Panc1 (cell line): Measurements from ENCODE around the gene DLGAP4. TPM values are rescaled to one million over a fixed set of nuclear protein-coding genes. Genes with fewer than 3 reads are reported as not detected.
A peak's percentile ranks its signal among the peaks of the same experiment; 100 is the strongest.

ENCODE experiments used
- ATAC-seq: fragments of 200-7000 bp; cut with Tn5 transposase; 2 replicates; pipeline ENCODE4 v1.9.1; 2020; ENCODE audit warnings: mild to moderate bottlenecking, moderate library complexity
- BruUV-seq: library from RNA; stranded (reverse); fragments of 400-500 nt; replicated peaks from 2 replicates; lab custom pipeline; 2021; lab: Mats Ljungman, UMichigan
- CTCF ChIA-PET: fragments of 300-600 bp; sonication (Branson Sonifier 250); formaldehyde crosslinking; loops from one replicate; lab custom pipeline; 2022; ENCODE audit warnings: antibody characterized with exemption; lab: Charles Lee
- POLR2A ChIA-PET: fragments of 300-600 bp; sonication (Branson Sonifier 250); formaldehyde crosslinking; loops from one replicate; lab custom pipeline; 2022; ENCODE audit warnings: antibody characterized with exemption; lab: Charles Lee
- DNase-seq: peaks from one replicate; pipeline ENCODE4 v3.0.0-alpha.2; 2010; ENCODE audit warnings: low read depth, low spot score
- H3K27ac ChIP-seq: 2 replicates; pipeline ENCODE4 v1.5.1; 2011; ENCODE audit warnings: mild to moderate bottlenecking, low read length, inconsistent platforms
- H3K27me3 ChIP-seq: fragments of 200-500 bp; sonication (Bioruptor generic); 2 replicates; pipeline ENCODE4 v1.6.0; 2014; ENCODE audit warnings: low read length, inconsistent platforms; ENCODE audit not compliant: control insufficient read depth, insufficient read depth
- H3K36me3 ChIP-seq: fragments of 200-500 bp; sonication (Bioruptor generic); 2 replicates; pipeline ENCODE4 v1.5.1; 2014; ENCODE audit warnings: inconsistent platforms, mild to moderate bottlenecking, low read length, moderate library complexity; ENCODE audit not compliant: control insufficient read depth, insufficient read depth
- H3K4me1 ChIP-seq: 2 replicates; pipeline ENCODE4 v1.5.1; 2011; ENCODE audit warnings: inconsistent platforms, mild to moderate bottlenecking, low read length, moderate library complexity; ENCODE audit not compliant: control insufficient read depth, insufficient read depth
- H3K4me3 ChIP-seq, 2 experiments: 2 replicates each; pipeline ENCODE4 v1.5.1; 2011 to 2012; ENCODE audit warnings: low read depth in 2 of 2, low read length in 2 of 2, mild to moderate bottlenecking in 2 of 2, inconsistent platforms in 1 of 2, moderate library complexity in 1 of 2
- H3K9me3 ChIP-seq: fragments of 200-500 bp; sonication (Bioruptor generic); 2 replicates; pipeline ENCODE4 v1.5.1; 2014; ENCODE audit warnings: low read depth, mild to moderate bottlenecking, inconsistent platforms, low read length, moderate library complexity; ENCODE audit not compliant: control insufficient read depth, insufficient read depth
- POLR2AphosphoS5 ChIP-seq: IDR thresholded peaks from 2 replicates; pipeline ENCODE4 v1.6.1; 2012; ENCODE audit warnings: mild to moderate bottlenecking, low read depth, low read length, moderate library complexity
- SIN3A ChIP-seq: IDR thresholded peaks from 2 replicates; pipeline ENCODE4 v1.6.1; 2012; ENCODE audit warnings: low read depth, mild to moderate bottlenecking, low read length, moderate library complexity, borderline replicate concordance; ENCODE audit not compliant: insufficient read depth
- TCF7L2 ChIP-seq: IDR thresholded peaks from 2 replicates; pipeline ENCODE4 v1.6.1; 2011; ENCODE audit warnings: mild to moderate bottlenecking, low read depth, low read length, inconsistent platforms
- in situ Hi-C: cut with HindIII; loops from 2 replicates; pipeline ENCODE4 v1.10.0; 2016; ENCODE audit warnings: low sequenced_read_pairs, low pct_unique_long_range_greater_than_20kb
- intact Hi-C: fragments of 100-400 bp; cut with micrococcal nuclease; formaldehyde crosslinking; loops from one replicate; pipeline ENCODE4 v1.10.0; 2022; ENCODE audit not compliant: unreplicated experiment
- total RNA-seq: library from RNA; stranded (reverse); gene quantifications from one replicate; pipeline ENCODE4 v1.2.1, GENCODE V29; 2021; ENCODE audit not compliant: unreplicated experiment
- TF ChIP-seq, protein P1 (sequence below), 2 experiments: IDR thresholded peaks; 2 replicates each; pipeline ENCODE4 v1.6.1; 2011 to 2012; ENCODE audit warnings: low read depth in 2 of 2, control low read depth in 1 of 2, low read length in 1 of 2, mild to moderate bottlenecking in 1 of 2, moderate library complexity in 1 of 2; ENCODE audit not compliant: insufficient read depth in 1 of 2
- TF ChIP-seq, protein P2 (sequence below): fragments of 450-650 bp; IDR thresholded peaks from 2 replicates; pipeline ENCODE4 v1.5.1; 2017; ENCODE audit warnings: mild to moderate bottlenecking

The DLGAP4 gene
- total RNA-seq, 1 experiment from 2014 or later: 52.5 TPM

DNA sequence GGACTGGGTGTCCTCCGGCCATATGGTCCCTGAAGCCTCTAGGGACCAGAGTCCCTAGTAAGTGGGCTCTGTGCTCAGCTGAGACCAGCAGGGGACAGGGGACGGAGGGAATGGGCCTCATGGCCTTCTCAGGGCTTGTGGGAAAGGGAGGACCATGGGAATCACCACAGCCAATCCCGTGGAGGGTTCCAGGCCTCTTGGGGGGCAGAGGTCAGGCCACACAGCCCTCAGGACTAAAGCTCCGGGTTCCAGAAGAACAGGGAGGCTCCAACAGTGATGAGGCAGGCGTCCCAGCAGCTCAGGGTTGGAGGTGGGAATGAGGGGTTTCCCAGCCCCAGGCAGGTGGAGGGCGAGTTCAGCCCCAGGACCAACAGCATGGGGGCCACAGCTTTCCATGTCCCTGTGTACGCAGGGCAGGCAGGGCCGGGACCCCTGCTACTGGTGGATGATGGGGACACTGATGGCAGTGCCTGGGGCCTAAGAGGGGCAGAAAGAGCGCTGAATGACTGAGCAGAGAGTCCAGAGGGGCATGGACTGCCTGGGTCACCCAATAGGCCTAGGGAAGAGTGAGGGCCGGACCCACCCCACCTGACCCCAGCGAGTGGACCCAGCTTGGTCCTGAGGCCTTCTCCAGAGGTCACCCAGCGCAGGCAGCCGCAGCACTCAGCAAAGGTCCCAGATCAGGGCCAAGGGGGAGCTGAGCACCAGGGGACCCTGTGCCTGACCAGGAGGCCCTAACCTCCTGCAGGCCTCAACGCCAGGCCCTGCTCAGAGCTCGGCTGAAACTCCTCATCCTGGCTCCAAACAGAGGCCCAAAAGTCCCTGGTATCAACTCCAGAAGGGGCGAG, 244.0 kb downstream of the DLGAP4 start:
- Histone ChIP-seq H3K4me1 (no peaks in the 10 kb centered on the region), H3K9me3 (no peaks in the 10 kb centered on the region), H3K4me3 (no peak overlapping the region), H3K36me3 (no peaks in the 10 kb centered on the region), H3K27ac (no peak overlapping the region), H3K27me3 (no peaks in the 10 kb centered on the region)
- intact Hi-C loops (no loop called here), in situ Hi-C loops (no loop called here)
- POLR2A ChIA-PET: interaction anchor here (0.6 to 1.0 kb wide), 2 partner anchors 15 to 23 kb away, joined by 3 read pairs; no protein-coding TSS in a partner anchor
- no TSS peak for BruUV-seq
- peak; percentile 13 for ATAC-seq
- no peak for DNase-seq
- CTCF ChIA-PET: interaction anchor here (0.6 kb wide), 1 partner anchor 47 kb away, joined by 4 read pairs; no protein-coding TSS in a partner anchor
- TF ChIP-seq POLR2AphosphoS5 (peak; percentile 55; the same call in 1 of the 2 replicates), SIN3A (no peak)

DNA sequence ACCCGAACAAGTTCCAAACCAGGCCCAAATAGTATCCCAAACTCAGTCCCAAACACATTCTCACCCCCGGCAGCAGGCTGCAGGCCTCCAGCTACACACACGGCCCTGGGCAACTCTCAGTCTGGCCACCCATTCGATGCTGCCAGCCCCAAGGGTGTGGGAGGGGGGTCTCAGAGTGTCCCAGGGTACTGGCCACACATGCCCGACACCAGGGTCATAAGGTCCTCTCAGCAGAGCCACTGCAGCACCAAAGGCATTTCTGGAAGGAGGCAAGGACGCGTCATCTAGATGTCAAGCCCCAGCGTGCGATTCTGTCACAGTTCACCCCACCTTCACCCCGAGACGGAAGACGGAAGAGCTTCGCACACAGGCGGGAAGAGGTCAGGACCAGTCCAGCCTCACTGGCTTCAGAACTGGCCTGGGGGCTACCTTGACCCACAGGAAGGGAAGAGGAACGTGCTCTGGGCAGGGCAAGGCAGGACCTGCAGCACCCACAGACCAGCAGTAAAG, 244.7 kb downstream of the DLGAP4 start:
- no peaks in the 10 kb centered on the region for H3K36me3 ChIP-seq
- no peaks in the 10 kb centered on the region for H3K27me3 ChIP-seq
- intact Hi-C loops: no loop called here
- POLR2A ChIA-PET: interaction anchor here (0.6 to 1.0 kb wide), 3 partner anchors 14 to 66 kb away, joined by 3 read pairs; no protein-coding TSS in a partner anchor
- DNase-seq (no peak), ATAC-seq (peak; percentile 13; the same call in 1 of the 2 replicates)
- no TSS peak for BruUV-seq
- TF ChIP-seq TCF7L2: no peak
- TF ChIP-seq SIN3A: no peak
- peak; percentile 6; the same call in 1 of the 2 replicates for TF ChIP-seq POLR2AphosphoS5
- TF ChIP-seq, protein P1, sequence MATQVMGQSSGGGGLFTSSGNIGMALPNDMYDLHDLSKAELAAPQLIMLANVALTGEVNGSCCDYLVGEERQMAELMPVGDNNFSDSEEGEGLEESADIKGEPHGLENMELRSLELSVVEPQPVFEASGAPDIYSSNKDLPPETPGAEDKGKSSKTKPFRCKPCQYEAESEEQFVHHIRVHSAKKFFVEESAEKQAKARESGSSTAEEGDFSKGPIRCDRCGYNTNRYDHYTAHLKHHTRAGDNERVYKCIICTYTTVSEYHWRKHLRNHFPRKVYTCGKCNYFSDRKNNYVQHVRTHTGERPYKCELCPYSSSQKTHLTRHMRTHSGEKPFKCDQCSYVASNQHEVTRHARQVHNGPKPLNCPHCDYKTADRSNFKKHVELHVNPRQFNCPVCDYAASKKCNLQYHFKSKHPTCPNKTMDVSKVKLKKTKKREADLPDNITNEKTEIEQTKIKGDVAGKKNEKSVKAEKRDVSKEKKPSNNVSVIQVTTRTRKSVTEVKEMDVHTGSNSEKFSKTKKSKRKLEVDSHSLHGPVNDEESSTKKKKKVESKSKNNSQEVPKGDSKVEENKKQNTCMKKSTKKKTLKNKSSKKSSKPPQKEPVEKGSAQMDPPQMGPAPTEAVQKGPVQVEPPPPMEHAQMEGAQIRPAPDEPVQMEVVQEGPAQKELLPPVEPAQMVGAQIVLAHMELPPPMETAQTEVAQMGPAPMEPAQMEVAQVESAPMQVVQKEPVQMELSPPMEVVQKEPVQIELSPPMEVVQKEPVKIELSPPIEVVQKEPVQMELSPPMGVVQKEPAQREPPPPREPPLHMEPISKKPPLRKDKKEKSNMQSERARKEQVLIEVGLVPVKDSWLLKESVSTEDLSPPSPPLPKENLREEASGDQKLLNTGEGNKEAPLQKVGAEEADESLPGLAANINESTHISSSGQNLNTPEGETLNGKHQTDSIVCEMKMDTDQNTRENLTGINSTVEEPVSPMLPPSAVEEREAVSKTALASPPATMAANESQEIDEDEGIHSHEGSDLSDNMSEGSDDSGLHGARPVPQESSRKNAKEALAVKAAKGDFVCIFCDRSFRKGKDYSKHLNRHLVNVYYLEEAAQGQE (IDR thresholded peaks at IDR 0.05; ENCODE audit: insufficient read depth in 1 of 2, low read depth in 2 of 2, low read length in 1 of 2): no peak
- TF ChIP-seq, protein P2, sequence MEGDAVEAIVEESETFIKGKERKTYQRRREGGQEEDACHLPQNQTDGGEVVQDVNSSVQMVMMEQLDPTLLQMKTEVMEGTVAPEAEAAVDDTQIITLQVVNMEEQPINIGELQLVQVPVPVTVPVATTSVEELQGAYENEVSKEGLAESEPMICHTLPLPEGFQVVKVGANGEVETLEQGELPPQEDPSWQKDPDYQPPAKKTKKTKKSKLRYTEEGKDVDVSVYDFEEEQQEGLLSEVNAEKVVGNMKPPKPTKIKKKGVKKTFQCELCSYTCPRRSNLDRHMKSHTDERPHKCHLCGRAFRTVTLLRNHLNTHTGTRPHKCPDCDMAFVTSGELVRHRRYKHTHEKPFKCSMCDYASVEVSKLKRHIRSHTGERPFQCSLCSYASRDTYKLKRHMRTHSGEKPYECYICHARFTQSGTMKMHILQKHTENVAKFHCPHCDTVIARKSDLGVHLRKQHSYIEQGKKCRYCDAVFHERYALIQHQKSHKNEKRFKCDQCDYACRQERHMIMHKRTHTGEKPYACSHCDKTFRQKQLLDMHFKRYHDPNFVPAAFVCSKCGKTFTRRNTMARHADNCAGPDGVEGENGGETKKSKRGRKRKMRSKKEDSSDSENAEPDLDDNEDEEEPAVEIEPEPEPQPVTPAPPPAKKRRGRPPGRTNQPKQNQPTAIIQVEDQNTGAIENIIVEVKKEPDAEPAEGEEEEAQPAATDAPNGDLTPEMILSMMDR: no peak
- no peaks in the 10 kb centered on the region for H3K9me3 ChIP-seq
- H3K27ac ChIP-seq: no peak overlapping the region
- H3K4me1 ChIP-seq: no peaks in the 10 kb centered on the region
- CTCF ChIA-PET: interaction anchor here (0.6 kb wide), 1 partner anchor 46 kb away, joined by 4 read pairs; no protein-coding TSS in a partner anchor
- no peak overlapping the region for H3K4me3 ChIP-seq
- in situ Hi-C loops: no loop called here
